PFSK-1 (cell line): Measurements from ENCODE around the gene HSFX2.

Source experiments
- POLR2AphosphoS5 ChIP-seq: IDR thresholded peaks from 2 replicates; pipeline ENCODE4 v1.6.1; 2012; ENCODE audit warnings: low read depth, mild to moderate bottlenecking, control low read depth, low read length, moderate library complexity
- REST ChIP-seq, 2 experiments: IDR thresholded peaks; 2 replicates each; pipeline versions ENCODE4 v1.6.1 to v1.8.0; 2011 to 2012; ENCODE audit warnings: low read depth in 2 of 2, low read length in 2 of 2, control low read depth in 1 of 2, inconsistent platforms in 1 of 2, mild to moderate bottlenecking in 1 of 2, moderate library complexity in 1 of 2; ENCODE audit not compliant: insufficient read depth in 1 of 2
- SIN3A ChIP-seq: IDR thresholded peaks from 2 replicates; pipeline ENCODE4 v1.6.1; 2012; ENCODE audit warnings: mild to moderate bottlenecking, low read length, moderate library complexity, borderline replicate concordance; ENCODE audit not compliant: insufficient read depth
- TAF1 ChIP-seq: IDR thresholded peaks from 2 replicates; pipeline ENCODE4 v1.6.1; 2012; ENCODE audit warnings: low read length, control low read depth, borderline replicate concordance; ENCODE audit not compliant: insufficient read depth

GRCh38 chrX:149641432-149641831, 46.3 kb upstream of the HSFX2 start:
- TF ChIP-seq TAF1 = no peak
- TF ChIP-seq POLR2AphosphoS5 = no peak
- no peak for TF ChIP-seq SIN3A
- no peak for TF ChIP-seq REST (IDR thresholded peaks at IDR 0.05; ENCODE audit: insufficient read depth in 1 of 2, low read depth in 2 of 2, low read length in 2 of 2)
